Vagina (tissue), 2 donors: ENCODE measurements around the gene CDH18. TPM values are rescaled to one million over a fixed set of nuclear protein-coding genes. Genes with fewer than 3 reads are reported as not detected.

Experiments used
- DNase-seq, 2 donors: peaks; one replicate each; pipeline ENCODE4 v3.0.0-alpha.2; 2017; ENCODE audit errors: extremely low spot score in 2 of 2
- H3K27ac ChIP-seq: fragments of 200-600 bp; sonication (generic); one replicate; pipeline ENCODE4 v1.5.1; 2019
- H3K27me3 ChIP-seq: fragments of 200-600 bp; sonication (generic); one replicate; pipeline ENCODE4 v1.5.1; 2019
- H3K36me3 ChIP-seq, 2 donors: fragments of 200-600 bp; sonication (generic); one replicate each; pipeline ENCODE4 v1.5.1; 2017 to 2019
- H3K4me1 ChIP-seq: fragments of 200-600 bp; sonication (generic); one replicate; pipeline ENCODE4 v1.5.1; 2019
- H3K4me3 ChIP-seq, 2 donors: fragments of 200-600 bp; sonication (generic); 1 replicate in 1 of 2; 2 replicates in 1 of 2; pipeline ENCODE4 v1.5.1; 2016 to 2019
- H3K9me3 ChIP-seq: fragments of 200-600 bp; sonication (generic); one replicate; pipeline ENCODE4 v1.5.1; 2019
- POLR2A ChIP-seq, 2 donors: fragments of 450-650 bp; IDR thresholded peaks; one replicate each; pipeline ENCODE4 v1.6.1; 2017; ENCODE audit warnings: antibody characterized with exemption in 2 of 2, mild to moderate bottlenecking in 2 of 2, moderate library complexity in 2 of 2
- POLR2AphosphoS5 ChIP-seq, 2 donors: sonication (generic); formaldehyde crosslinking; IDR thresholded peaks; one replicate each; pipeline ENCODE4 v1.9.0; 2017; ENCODE audit warnings: antibody characterized with exemption in 2 of 2, mild to moderate bottlenecking in 2 of 2, low read depth in 1 of 2; ENCODE audit not compliant: insufficient read depth in 1 of 2
- intact Hi-C: fragments of 100-400 bp; cut with DNase I; formaldehyde crosslinking; loops from one replicate; pipeline ENCODE4 v1.15.1; 2023
- total RNA-seq: library from RNA; depleted of rRNA; stranded (reverse); fragments of >200 nt; gene quantifications from one replicate; pipeline ENCODE4 v1.2.3, GENCODE V29; 2016
- TF ChIP-seq, protein P1 (sequence below), 3 experiments: fragments of 450-650 bp in 2 of 3; fragments of 200-600 bp in 1 of 3; sonication (generic) in 1 of 3; IDR thresholded peaks; one replicate each; pipeline ENCODE4 v1.5.1; 2017 to 2019; ENCODE audit warnings: antibody characterized with exemption in 3 of 3, mild to moderate bottlenecking in 2 of 3, moderate library complexity in 2 of 3

CDH18 gene
- total RNA-seq, 1 donor from 2014 or later: not detected

DNA sequence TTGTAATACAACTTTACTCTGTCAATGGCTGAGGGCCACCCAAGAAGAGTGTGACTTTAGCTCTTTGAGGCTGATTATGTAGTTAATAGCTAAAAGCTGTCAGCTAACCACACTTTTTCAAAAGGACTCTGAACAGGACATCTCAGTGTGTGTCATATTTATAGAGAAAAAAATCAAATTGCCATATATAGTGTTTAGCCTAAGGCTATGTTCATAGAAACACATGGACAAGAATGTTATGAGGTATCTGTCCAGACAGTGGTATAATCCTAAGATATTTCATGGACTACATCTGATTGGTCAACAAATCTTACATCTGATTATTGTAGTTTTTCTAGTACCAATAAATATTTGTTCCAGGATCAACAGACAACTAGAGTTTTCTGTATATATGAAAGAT is 42.1 kb upstream of the CDH18 start:
- intact Hi-C loops: no loop called here
- H3K27ac ChIP-seq: no peak overlapping the region

DNA sequence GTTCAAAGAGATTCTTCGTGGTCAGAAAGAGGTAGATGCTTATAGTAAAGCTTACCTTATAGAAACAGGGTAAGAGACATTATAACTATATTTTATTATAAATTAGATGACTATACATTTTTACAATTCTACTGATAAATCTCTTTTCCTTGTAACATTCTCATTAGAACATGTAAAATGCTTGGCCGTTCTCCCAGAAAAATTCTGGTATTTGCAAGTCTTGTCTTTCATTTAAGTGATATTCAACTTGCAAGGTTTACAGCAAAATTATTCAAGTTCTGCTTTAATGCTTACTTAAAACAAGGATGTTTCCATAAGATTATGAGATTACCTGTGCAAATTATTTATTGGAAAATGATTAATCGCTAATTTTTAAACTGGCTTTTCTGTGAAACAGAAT is 41.3 kb upstream of the CDH18 start:
- H3K4me3 ChIP-seq: no peak overlapping the region
- intact Hi-C loops: no loop called here
- DNase-seq: no peak
- H3K36me3 ChIP-seq: no peaks in the 10 kb centered on the region
- TF ChIP-seq, protein P1, sequence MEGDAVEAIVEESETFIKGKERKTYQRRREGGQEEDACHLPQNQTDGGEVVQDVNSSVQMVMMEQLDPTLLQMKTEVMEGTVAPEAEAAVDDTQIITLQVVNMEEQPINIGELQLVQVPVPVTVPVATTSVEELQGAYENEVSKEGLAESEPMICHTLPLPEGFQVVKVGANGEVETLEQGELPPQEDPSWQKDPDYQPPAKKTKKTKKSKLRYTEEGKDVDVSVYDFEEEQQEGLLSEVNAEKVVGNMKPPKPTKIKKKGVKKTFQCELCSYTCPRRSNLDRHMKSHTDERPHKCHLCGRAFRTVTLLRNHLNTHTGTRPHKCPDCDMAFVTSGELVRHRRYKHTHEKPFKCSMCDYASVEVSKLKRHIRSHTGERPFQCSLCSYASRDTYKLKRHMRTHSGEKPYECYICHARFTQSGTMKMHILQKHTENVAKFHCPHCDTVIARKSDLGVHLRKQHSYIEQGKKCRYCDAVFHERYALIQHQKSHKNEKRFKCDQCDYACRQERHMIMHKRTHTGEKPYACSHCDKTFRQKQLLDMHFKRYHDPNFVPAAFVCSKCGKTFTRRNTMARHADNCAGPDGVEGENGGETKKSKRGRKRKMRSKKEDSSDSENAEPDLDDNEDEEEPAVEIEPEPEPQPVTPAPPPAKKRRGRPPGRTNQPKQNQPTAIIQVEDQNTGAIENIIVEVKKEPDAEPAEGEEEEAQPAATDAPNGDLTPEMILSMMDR (IDR thresholded peaks at IDR 0.05): no peak
- H3K27me3 ChIP-seq: no peaks in the 10 kb centered on the region
- H3K4me1 ChIP-seq: no peaks in the 10 kb centered on the region
- H3K9me3 ChIP-seq: no peaks in the 10 kb centered on the region
- no peak overlapping the region for H3K27ac ChIP-seq

More for the DNA sequence above, 42.1 kb upstream of the CDH18 start:
- DNase-seq: no peak
- no peak for TF ChIP-seq POLR2A (IDR thresholded peaks at IDR 0.05)
- TF ChIP-seq, protein P1 (IDR thresholded peaks at IDR 0.05): no peak
- TF ChIP-seq POLR2AphosphoS5 (IDR thresholded peaks at IDR 0.05; ENCODE audit: insufficient read depth in 1 of 2, low read depth in 1 of 2): no peak
- Histone ChIP-seq H3K4me1 (no peaks in the 10 kb centered on the region), H3K36me3 (no peaks in the 10 kb centered on the region), H3K9me3 (no peaks in the 10 kb centered on the region), H3K4me3 (no peak overlapping the region), H3K27me3 (no peaks in the 10 kb centered on the region)

DNA sequence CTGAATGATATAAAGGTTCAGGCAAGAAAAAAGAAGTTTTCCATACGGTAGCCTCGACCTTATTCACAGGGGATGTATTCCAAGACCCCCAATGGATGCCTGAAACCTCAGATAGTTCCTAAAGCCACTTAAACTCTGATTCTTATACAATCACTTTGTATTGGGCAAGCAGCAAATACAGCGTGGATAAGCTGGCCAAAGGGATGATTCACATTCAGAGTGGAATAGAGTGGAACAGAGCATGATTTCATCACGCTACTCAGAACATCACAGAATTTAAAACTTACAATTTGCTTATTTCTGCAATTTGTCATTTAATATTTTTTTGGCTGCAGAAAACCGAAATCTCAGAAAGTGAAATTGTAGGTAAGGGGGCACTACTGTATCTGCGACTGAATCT is 40.5 kb upstream of the CDH18 start:
- no peak overlapping the region for H3K4me3 ChIP-seq
- no peaks in the 10 kb centered on the region for H3K9me3 ChIP-seq
- H3K27me3 ChIP-seq: no peaks in the 10 kb centered on the region
- intact Hi-C loops: no loop called here
- H3K27ac ChIP-seq: no peak overlapping the region
- DNase-seq: no peak
- H3K4me1 ChIP-seq: no peaks in the 10 kb centered on the region
- H3K36me3 ChIP-seq: no peaks in the 10 kb centered on the region
- TF ChIP-seq POLR2AphosphoS5 (IDR thresholded peaks at IDR 0.05; ENCODE audit: insufficient read depth in 1 of 2, low read depth in 1 of 2) (no peak), POLR2A (IDR thresholded peaks at IDR 0.05) (no peak)
- TF ChIP-seq, protein P1 (IDR thresholded peaks at IDR 0.05): no peak

DNA sequence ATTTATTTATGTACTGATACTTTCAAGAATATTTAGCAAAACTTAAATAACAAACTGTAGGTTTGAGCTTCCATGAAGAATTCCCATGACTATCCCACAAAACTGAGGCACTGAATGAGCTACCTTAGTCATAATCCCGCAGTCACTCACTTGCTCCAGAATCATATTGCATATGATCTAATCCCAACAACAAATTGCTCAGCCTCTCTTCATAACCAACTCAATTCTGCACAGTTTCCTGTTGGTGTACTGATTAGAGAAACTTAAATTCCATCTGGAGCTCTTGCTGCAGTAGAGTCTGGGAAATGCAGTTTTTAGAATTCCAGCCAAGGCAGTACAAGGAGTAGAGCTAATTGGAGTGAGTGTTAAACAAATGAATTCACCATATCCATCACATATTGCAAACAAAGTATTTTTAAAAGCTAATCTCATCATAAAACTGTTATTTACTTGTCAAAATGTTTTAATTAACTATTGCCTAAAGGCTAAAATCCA is 35.7 kb upstream of the CDH18 start:
- Histone ChIP-seq H3K4me3 (no peak overlapping the region), H3K27ac (no peak overlapping the region), H3K4me1 (no peaks in the 10 kb centered on the region), H3K36me3 (no peaks in the 10 kb centered on the region), H3K27me3 (no peaks in the 10 kb centered on the region), H3K9me3 (no peaks in the 10 kb centered on the region)
- DNase-seq: no peak
- TF ChIP-seq, protein P1 (IDR thresholded peaks at IDR 0.05): no peak
- TF ChIP-seq POLR2A (IDR thresholded peaks at IDR 0.05) (no peak), POLR2AphosphoS5 (IDR thresholded peaks at IDR 0.05; ENCODE audit: insufficient read depth in 1 of 2, low read depth in 1 of 2) (no peak)
- intact Hi-C loops: no loop called here

DNA sequence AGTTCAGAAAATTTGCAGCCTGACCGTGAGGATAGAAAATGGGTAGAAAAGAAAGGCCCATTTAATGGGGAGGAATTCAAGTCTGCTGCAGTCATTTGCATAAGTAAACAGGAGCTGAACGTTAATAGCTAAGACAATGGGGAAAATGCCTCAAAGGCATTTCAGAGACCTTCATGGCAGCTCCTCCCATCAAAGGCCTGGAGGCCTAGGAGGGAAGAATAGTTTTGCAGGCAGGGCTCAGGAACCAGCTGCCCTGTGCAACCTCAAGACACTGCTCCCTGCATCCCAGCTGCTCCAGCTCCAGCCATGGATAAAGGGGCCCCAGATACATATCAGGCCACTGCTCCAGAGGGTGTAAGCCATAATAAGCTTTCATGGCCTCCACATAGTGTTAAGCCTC is 32.2 kb upstream of the CDH18 start:
- H3K4me1 ChIP-seq: no peaks in the 10 kb centered on the region

More for the DNA sequence above, 32.2 kb upstream of the CDH18 start:
- DNase-seq: no peak
- Histone ChIP-seq H3K9me3 (peaks cover 3% of the 10 kb centered on the region), H3K27ac (no peak overlapping the region), H3K36me3 (no peaks in the 10 kb centered on the region), H3K4me3 (no peak overlapping the region), H3K27me3 (no peaks in the 10 kb centered on the region)
- intact Hi-C loops: no loop called here
- TF ChIP-seq POLR2AphosphoS5 (IDR thresholded peaks at IDR 0.05; ENCODE audit: insufficient read depth in 1 of 2, low read depth in 1 of 2) (no peak), POLR2A (IDR thresholded peaks at IDR 0.05) (no peak)
- TF ChIP-seq, protein P1 (IDR thresholded peaks at IDR 0.05): no peak
